GM21515 (cell line): ENCODE measurements around the gene SLC6A9.

Experiments used
- ATAC-seq: cut with Tn5 transposase; IDR thresholded peaks from one replicate; pipeline ENCODE4 v1.9.1; 2021; ENCODE audit not compliant: unreplicated experiment

Gene SLC6A9

GRCh38 chr1:44049839-44050238 lies 18.6 kb upstream of the SLC6A9 start:
- ATAC-seq: no peak

GRCh38 chr1:44048532-44049215 lies 17.4 kb upstream of the SLC6A9 start:
- no peak for ATAC-seq

- no peak for ATAC-seq
Observed at GRCh38 chr1:44047131-44047530, 15.9 kb upstream of the SLC6A9 start.

GRCh38 chr1:44045064-44045463 lies 13.8 kb upstream of the SLC6A9 start:
- ATAC-seq: no peak

- ATAC-seq: no peak
Observed at GRCh38 chr1:44044071-44044801, 13.0 kb upstream of the SLC6A9 start.

GRCh38 chr1:44043176-44044070 lies 12.2 kb upstream of the SLC6A9 start:
- no peak for ATAC-seq

- ATAC-seq: no peak
Observed at GRCh38 chr1:44040846-44041245, 9.6 kb upstream of the SLC6A9 start.

GRCh38 chr1:44040418-44040817 lies 9.2 kb upstream of the SLC6A9 start:
- ATAC-seq: no peak

GRCh38 chr1:44038876-44039657 lies 7.8 kb upstream of the SLC6A9 start:
- ATAC-seq: no peak

GRCh38 chr1:44037154-44037553 lies 5.9 kb upstream of the SLC6A9 start:
- no peak for ATAC-seq

- no peak for ATAC-seq
Observed at GRCh38 chr1:44036409-44037139, 5.3 kb upstream of the SLC6A9 start.

GRCh38 chr1:44035726-44036408 lies 4.6 kb upstream of the SLC6A9 start:
- no peak for ATAC-seq

- no peak for ATAC-seq
Observed at GRCh38 chr1:44034976-44035716, 3.9 kb upstream of the SLC6A9 start.

GRCh38 chr1:44034423-44034822 lies 3.2 kb upstream of the SLC6A9 start:
- ATAC-seq: no peak

- no peak for ATAC-seq
Observed at GRCh38 chr1:44033756-44034155, 2.5 kb upstream of the SLC6A9 start.

GRCh38 chr1:44033041-44033575 lies 1.8 kb upstream of the SLC6A9 start:
- no peak for ATAC-seq

- ATAC-seq: no peak
Observed at GRCh38 chr1:44032170-44032790, 1.0 kb upstream of the SLC6A9 start.

GRCh38 chr1:44030605-44031251 lies 534 bp downstream of the SLC6A9 start:
- peak; percentile 15 for ATAC-seq
